NT2/D1 (cell line): ENCODE data around the gene PGC.

Experiments
- YY1 ChIP-seq: IDR thresholded peaks from 2 replicates; pipeline ENCODE4 v1.6.1; 2011; ENCODE audit not compliant: insufficient read length, insufficient read depth
- ZNF274 ChIP-seq: IDR thresholded peaks from 2 replicates; pipeline ENCODE4 v1.6.1; 2011; ENCODE audit warnings: mild to moderate bottlenecking, low read depth, low read length

- TF ChIP-seq YY1 (no peak), ZNF274 (no peak)
Measured at GRCh38 chr6:41771058-41771983, 24.1 kb upstream of the PGC start.
